Astrocyte of the spinal cord (primary cell): ENCODE results near the gene HDLBP.

Experiments
- DNase-seq: peaks from one replicate; pipeline ENCODE4 v3.0.0; 2011; ENCODE audit warnings: low read depth, low spot score
- H3K4me3 ChIP-seq: 2 replicates; pipeline ENCODE4 v1.5.1; 2011; ENCODE audit warnings: low read depth, mild to moderate bottlenecking, low read length, moderate library complexity
- CTCF ChIP-seq: IDR thresholded peaks from 2 replicates; pipeline ENCODE4 v1.5.1; 2012; ENCODE audit warnings: low read depth, mild to moderate bottlenecking, low read length, inconsistent platforms
- in situ Hi-C: cut with HindIII; loops from 2 replicates; pipeline ENCODE4 v1.10.0; 2017; ENCODE audit warnings: low sequenced_read_pairs

HDLBP gene

GRCh38 chr2:241248289-241248688, 67.2 kb downstream of the HDLBP start:
- in situ Hi-C loops, result no loop called here
- no peak for DNase-seq

GRCh38 chr2:241244368-241244767, 71.1 kb downstream of the HDLBP start:
- in situ Hi-C loops, result no loop called here
- TF ChIP-seq CTCF, result no peak
- no peak overlapping the region for H3K4me3 ChIP-seq
- no peak for DNase-seq

More at GRCh38 chr2:241248289-241248688, 67.2 kb downstream of the HDLBP start:
- TF ChIP-seq CTCF, result no peak
- no peak overlapping the region for H3K4me3 ChIP-seq

GRCh38 chr2:241242306-241242705, 73.2 kb downstream of the HDLBP start:
- H3K4me3 ChIP-seq, result no peak overlapping the region
- in situ Hi-C loops, result no loop called here
- TF ChIP-seq CTCF, result no peak
- no peak for DNase-seq

- H3K4me3 ChIP-seq, result no peak overlapping the region
- DNase-seq, result no peak
- no peak for TF ChIP-seq CTCF
- in situ Hi-C loops, result no loop called here
Observed at GRCh38 chr2:241241669-241242068, 73.8 kb downstream of the HDLBP start.

- in situ Hi-C loops, result no loop called here
- TF ChIP-seq CTCF, result no peak
- no peak overlapping the region for H3K4me3 ChIP-seq
- DNase-seq, result no peak
Observed at GRCh38 chr2:241240320-241241004, 75.0 kb downstream of the HDLBP start.

- no peak for DNase-seq
- in situ Hi-C loops, result no loop called here
- H3K4me3 ChIP-seq, result no peak overlapping the region
- TF ChIP-seq CTCF, result no peak
Observed at GRCh38 chr2:241239552-241240202, 75.8 kb downstream of the HDLBP start.
